OCI-LY7 (cell line): ENCODE data around the gene TGFBRAP1.

Experiments used
- EZH2phosphoT487 ChIP-seq: fragments of 200-600 bp; sonication (generic); IDR thresholded peaks from 2 replicates; pipeline ENCODE4 v1.6.1; 2018; ENCODE audit warnings: low read depth, borderline replicate concordance, mild to moderate bottlenecking, mixed run types, antibody characterized with exemption, low read length, moderate library complexity, mixed read lengths
- TF ChIP-seq, protein P1 (sequence below): fragments of 200-600 bp; sonication (generic); conservative IDR thresholded peaks from 2 replicates; pipeline ENCODE4 v1.5.1; 2014; ENCODE audit warnings: mild to moderate bottlenecking, antibody characterized with exemption, low read length, moderate library complexity, mixed read lengths

DNA sequence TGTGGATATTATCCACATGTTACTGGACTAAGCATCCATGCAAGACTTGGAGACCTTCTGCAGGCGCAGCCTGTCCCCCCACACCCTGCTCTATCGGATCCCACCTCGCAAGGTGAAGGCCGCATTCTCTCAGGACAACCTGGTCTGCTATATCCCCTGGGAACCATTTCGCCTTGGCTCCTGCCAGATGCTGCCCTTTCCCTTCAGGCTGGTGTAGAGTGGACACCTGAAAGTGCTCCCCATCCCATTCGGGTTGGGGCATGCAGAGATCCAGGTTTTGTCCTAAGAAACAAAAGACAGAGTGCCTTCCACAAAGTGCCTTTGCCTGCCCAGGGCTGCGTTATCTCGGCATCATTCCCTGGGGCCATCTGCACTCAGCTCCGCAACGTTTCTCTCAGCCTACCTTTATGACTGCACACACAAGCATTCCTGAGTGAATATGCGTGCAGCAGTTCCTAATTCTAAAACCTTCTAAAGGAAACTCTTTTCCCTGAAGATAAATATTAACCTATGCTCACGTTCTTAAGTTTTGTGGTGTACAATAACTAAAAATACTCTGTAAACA is 48.8 kb upstream of the TGFBRAP1 start:
- TF ChIP-seq, protein P1, sequence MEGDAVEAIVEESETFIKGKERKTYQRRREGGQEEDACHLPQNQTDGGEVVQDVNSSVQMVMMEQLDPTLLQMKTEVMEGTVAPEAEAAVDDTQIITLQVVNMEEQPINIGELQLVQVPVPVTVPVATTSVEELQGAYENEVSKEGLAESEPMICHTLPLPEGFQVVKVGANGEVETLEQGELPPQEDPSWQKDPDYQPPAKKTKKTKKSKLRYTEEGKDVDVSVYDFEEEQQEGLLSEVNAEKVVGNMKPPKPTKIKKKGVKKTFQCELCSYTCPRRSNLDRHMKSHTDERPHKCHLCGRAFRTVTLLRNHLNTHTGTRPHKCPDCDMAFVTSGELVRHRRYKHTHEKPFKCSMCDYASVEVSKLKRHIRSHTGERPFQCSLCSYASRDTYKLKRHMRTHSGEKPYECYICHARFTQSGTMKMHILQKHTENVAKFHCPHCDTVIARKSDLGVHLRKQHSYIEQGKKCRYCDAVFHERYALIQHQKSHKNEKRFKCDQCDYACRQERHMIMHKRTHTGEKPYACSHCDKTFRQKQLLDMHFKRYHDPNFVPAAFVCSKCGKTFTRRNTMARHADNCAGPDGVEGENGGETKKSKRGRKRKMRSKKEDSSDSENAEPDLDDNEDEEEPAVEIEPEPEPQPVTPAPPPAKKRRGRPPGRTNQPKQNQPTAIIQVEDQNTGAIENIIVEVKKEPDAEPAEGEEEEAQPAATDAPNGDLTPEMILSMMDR = no peak
- TF ChIP-seq EZH2phosphoT487 = no peak
